Right renal cortex interstitium (tissue), 3 donors: ENCODE measurements around the gene TSSK3. TPM values are rescaled to one million over a fixed set of nuclear protein-coding genes. Genes with fewer than 3 reads are reported as not detected.

ENCODE experiments used
- DNase-seq, 3 donors: peaks; one replicate each; pipeline ENCODE4 v3.0.0-alpha.2; 2013; ENCODE audit warnings: low read depth in 3 of 3, low spot score in 2 of 3
- polyA plus RNA-seq, 3 donors: library from polyadenylated mRNA; unstranded; fragments of 120-200 nt; gene quantifications; one replicate each; pipeline ENCODE4 v1.2.1, GENCODE V29; 2013; ENCODE audit not compliant: insufficient read length in 3 of 3

The TSSK3 gene, protein sequence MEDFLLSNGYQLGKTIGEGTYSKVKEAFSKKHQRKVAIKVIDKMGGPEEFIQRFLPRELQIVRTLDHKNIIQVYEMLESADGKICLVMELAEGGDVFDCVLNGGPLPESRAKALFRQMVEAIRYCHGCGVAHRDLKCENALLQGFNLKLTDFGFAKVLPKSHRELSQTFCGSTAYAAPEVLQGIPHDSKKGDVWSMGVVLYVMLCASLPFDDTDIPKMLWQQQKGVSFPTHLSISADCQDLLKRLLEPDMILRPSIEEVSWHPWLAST
- 1 to 10 TPM; 1.2 to 2.1 (median 1.3) TPM for polyA plus RNA-seq

DNA sequence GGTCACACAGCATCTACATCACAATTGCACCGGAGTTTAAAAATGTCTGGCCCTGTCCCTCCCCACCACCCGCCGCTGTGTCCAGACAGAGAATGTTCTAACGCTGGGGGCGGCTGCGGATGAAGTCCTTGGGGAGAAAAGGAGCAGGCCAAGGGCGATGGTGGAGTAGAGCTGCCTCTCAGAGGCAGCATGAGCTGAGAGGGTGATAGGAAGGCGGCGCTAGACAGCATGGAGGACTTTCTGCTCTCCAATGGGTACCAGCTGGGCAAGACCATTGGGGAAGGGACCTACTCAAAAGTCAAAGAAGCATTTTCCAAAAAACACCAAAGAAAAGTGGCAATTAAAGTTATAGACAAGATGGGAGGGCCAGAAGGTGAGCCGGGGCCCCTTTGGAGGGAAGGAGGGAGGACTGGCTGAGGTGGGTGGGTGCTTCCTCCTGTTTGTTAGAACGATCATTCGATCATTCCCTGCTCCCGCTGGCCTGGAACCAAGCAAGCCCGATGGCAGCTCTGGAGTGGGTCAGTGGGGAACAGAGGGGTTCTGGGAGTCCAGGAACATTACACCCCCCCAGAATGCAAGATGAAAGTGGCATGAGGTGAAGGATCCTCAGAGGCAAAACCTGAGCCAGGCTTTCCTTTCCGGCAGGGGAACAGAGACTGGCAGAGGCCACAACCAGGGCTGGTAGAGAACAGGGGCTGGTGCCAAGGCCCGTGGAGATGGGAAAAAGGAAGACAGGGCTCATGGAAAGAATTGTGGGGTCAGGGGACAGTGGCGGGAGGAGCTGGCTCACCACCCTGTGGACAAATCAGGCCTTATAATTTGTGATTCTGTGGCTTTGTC, at the start of gene TSSK3, which contains the start of gene FAM229A:
Gene TSSK3 (plus strand): TSS at position 66 of the 840 bp plus-strand sequence. CDS start 163 bp downstream, at position 229.
Gene FAM229A (minus strand): TSS at position 12 of the 840 bp plus-strand sequence. CDS start 394 bp downstream, outside the sequence.
- no peak for DNase-seq

DNA sequence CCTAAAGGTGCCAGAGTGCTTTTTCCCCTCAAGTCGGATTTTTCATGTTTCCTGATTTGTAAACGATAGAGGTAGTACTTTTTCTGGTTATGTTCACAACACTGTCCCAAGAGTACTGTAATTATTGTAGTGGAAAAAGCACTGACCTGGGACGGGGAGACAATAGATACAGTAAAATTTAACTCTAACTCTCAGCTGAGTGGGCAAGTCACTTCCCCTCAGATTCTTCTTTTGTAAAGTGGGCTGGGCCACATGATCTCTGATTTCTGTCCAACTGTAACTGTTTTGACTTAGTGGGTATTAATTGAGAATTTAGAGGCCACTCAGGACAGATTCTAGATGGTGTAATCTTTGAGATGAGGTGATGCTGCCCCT, 45.4 kb upstream of the TSSK3 start:
- no peak for DNase-seq

DNA sequence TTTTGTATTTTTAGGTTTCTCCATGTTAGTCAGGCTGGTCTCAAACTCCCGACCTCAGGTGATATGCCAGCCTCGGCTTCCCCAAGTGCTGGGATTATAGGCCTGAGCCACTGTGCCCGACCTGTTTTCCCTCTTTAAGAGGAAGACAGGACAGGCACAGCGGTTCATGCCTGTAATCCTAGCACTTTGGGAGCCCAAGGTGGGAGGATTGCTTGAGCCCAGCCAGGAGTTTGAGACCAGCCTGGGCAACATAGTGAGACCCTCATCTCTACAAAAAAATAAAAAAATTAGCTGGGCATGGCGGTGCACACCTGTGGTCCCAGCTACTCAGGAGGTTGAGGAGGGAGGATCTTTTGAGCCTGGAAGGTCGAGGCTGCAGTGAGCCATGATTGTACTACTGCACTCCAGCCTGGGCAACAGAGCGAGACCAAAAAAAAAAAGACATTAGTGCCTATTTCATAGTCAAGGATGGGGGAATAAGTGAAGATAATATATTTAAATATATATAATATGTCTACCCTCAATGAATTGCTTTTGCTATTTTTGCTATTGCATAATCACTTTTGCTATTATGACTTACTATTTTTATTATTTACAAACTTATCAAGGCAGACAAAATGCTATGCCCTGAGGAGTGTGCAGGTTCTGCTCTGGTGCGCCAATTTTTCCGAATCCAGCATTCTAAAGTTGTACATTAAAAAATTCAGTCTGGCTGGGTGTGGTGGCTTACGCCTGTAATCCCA, 44.0 kb upstream of the TSSK3 start:
- no peak for DNase-seq

DNA sequence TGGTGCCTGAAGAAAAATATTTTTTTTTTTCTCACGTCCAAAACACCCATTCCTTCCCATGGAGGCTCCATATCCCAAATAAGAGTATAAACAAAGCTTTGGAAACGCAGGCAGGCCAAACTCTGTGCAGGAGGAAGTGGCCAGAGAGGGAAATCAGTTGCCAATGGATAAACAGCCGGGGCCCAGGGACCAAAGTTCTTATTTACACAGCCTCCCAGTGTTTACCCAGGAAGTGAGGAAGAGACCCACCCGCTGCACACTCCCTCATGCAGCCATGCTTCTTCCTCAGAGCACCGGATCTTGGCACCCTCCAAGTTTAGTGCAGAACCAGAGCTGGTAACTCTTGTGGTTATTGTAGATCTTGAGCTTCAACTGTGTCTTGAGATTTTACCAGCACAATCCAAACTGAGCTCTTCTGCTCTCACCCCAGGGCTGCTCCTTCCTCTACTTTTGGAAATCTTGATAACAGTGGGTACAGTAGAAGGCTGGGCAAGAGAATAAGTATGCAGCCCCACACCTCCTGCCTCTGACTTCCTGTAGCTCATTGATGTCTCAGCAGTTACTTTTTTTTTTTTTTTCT, 40.5 kb upstream of the TSSK3 start:
- DNase-seq, result no peak

DNA sequence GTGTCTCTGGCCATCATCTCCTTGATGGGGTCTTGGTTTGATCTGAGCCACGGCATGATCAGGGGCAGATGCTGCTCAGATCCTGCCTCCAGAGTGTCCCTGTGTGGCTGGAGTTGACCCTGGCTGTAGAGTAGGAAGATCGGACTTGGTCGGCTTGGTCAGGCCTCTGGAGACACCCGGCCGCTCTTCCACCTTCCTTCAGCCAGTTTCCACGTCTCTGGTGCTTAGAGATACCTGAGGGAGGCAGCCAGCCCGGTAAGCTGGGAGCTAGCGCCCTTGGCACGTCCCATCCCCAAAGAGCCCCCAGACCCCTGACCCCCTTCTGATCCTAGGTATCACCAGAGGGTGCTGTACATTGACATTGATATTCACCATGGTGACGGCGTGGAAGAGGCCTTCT, 35.1 kb upstream of the TSSK3 start:
- no peak for DNase-seq

DNA sequence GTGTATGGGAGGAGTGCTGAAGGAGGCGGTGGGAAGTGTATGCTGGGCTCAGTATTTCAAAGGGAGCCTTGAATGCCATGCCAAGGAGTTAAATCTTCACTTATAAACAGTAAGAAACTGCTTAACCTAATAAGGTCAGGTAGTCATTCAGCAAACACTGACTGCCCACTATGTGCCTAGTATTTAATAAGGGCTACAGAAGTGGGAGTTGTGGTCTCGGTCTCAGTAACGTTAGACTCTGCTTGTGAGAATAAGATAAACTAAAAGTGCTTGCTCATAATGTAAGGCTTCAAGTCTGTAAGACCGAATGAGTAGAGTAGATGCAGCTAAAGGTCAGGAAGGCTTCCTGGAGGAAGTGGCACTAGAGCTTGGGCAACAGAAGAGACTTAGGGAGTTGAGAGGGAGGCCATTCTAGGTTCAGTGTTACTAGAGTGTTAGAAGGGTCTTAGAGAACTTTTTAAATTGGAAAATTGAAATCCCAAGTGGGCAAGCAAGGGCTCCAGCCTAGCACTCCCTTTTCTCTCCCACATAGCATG, 32.3 kb upstream of the TSSK3 start:
- no peak for DNase-seq

DNA sequence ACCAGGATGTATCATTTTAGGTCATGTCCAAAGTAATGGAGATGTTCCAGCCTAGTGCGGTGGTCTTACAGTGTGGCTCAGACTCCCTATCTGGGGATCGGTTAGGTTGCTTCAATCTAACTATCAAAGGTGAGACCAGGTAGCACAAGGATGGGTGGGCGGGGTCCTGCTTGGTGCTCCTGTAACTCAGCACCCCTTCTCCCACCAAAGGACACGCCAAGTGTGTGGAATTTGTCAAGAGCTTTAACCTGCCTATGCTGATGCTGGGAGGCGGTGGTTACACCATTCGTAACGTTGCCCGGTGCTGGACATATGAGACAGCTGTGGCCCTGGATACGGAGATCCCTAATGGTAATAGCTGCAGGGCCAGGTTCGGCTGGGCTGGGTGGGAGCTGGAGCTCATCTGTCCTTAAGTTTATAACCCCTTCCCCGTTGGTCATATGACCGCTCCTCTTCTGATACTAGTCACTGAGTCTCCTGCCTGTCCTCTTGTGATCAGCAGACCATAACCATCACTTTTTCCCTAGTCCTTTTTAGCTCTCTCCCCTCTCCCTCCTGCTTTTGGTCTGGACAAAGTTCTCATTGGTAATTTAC, 31.7 kb upstream of the TSSK3 start:
- DNase-seq, result no peak

DNA sequence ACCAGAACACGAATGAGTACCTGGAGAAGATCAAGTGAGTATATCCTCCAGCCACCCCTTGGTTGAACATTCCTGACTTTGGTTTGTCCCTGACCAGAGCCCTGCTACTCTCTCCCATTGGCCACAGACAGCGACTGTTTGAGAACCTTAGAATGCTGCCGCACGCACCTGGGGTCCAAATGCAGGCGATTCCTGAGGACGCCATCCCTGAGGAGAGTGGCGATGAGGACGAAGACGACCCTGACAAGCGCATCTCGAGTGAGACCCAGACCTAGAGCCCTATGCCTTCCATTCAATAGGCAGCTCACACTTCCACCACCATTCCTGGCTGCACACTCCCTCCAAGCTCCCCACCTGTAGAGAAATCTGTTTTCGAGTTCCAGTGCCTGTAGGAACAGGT, 30.8 kb upstream of the TSSK3 start:
- no peak for DNase-seq

DNA sequence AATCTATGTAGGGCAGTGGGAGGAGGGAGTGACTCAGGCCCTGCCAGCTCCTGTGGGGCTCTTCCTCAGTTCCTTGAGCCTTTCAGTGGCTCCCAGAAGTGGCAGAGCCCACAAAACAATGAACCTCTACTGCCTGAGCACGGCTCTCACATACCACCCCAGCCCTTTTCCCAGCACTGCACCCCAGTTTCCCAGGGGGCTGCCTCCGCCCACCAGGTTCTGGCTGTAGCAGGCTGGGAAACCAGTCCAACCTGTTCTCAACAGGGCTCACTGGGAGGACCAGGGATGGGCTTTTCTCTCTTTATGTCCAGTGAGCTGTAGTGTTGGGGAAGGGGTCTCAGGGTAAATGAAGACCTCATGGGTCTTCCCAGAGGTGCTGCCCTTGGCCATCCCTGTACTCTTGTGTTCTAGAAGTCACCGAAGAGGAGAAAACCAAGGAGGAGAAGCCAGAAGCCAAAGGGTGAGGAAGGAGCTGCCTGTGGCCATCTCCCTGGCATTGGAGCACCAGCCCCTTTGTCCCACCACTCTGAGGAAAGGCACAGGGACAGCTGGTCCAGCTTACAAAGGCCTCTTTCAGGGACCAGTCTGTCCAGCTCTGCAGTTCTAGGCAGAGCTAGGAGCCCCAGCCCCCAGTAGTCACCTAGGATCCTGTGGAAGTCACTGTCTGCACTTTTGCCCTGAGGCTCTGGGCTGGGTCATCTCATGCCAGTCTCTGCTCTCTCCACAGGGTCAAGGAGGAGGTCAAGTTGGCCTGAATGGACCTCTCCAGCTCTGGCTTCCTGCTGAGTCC, 29.9 kb upstream of the TSSK3 start:
- no peak for DNase-seq

DNA sequence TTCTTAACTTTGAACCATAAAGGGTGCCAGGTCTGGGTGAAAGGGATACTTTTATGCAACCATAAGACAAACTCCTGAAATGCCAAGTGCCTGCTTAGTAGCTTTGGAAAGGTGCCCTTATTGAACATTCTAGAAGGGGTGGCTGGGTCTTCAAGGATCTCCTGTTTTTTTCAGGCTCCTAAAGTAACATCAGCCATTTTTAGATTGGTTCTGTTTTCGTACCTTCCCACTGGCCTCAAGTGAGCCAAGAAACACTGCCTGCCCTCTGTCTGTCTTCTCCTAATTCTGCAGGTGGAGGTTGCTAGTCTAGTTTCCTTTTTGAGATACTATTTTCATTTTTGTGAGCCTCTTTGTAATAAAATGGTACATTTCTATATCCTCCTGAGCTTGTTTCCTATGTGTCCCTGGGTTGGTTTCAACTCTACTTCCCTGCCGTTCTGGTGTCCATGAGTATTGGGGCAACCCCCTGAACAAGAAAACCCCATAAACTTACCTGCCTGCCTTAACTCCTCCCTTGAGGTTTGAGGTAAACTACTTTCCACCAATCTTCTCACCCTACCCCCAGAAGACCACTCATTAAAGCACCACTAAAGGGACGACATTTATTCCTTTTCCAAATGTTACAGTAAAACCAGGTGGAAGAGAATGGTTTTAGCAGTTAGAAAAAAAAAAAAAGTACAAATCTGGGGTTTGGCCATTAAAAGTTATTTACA, 28.9 kb upstream of the TSSK3 start:
- no peak for DNase-seq

DNA sequence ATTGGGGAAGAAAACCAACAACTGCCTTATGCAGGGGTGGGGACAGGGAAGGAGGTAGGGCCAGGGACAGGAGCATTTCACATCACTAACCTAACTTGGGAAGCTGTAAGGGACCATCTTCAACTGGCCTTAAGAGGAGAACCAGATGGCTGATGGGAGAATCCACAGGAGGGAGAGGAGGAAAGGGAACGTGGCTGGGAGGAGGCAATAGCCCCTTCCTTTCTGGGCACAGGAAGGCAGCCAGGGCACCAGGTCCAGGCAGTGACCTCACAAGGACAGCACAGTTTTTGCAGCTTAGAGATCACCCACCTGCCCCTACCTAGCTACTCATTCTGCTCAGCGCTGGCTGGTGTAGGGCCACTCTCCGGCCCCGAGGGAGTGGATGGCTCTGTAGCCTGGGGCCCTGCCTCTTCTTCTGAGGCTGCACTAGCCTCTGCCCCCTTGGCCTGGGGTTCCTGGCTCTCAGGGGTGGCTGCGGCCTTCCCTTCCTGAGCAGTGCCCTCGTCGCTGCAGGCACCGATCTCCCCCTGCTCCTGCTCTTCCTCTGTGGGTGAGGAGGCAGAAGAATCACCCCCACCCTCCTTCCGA, 28.0 kb upstream of the TSSK3 start:
- DNase-seq, result no peak

DNA sequence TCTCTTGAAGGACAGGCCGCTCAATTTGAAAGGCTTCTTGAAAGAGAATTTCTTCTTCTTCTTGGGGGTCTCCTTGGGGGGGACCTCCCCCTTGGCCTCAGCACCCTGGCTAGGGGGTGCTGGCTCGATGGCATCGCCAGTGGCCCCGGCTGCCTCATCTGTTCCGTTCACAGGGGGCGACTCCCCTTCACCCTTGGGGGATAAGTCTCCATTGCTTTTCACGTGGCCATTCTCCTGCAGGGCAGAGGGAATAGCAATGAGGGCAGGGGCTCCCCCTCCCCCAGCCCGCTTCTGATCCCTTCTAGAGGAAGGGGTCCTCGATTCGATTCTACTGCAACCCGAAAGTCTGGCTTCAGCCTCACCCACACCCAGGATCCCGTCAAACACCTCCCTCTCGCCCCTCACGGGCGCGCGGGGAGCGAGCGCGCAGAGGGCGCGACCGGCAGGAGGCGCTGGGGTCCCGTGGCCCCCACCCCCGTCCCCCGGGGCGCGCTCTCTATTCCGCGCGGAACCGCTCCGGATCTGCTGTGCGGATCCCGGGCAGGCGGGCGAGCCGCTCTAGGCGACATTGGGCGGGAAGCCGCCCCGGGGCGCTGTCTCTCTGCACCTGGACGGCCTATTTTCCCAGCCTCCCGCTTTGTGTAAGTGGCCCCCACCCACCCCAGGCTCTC, 27.3 kb upstream of the TSSK3 start:
- DNase-seq, result no peak

DNA sequence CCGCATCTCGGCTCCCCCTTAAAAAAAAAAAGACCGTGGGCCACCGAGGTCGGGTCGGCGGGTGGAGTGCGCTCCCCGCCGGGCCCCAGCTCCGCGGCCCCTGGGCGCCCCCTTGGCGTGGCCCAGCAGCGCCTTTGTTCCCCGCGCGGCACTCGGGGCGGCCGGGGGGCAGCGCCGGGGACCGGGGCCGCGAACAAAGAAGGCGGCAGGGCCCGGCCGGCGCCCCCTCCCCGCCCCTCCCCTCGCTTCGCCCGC, 26.9 kb upstream of the TSSK3 start:
- DNase-seq, result no peak

DNA sequence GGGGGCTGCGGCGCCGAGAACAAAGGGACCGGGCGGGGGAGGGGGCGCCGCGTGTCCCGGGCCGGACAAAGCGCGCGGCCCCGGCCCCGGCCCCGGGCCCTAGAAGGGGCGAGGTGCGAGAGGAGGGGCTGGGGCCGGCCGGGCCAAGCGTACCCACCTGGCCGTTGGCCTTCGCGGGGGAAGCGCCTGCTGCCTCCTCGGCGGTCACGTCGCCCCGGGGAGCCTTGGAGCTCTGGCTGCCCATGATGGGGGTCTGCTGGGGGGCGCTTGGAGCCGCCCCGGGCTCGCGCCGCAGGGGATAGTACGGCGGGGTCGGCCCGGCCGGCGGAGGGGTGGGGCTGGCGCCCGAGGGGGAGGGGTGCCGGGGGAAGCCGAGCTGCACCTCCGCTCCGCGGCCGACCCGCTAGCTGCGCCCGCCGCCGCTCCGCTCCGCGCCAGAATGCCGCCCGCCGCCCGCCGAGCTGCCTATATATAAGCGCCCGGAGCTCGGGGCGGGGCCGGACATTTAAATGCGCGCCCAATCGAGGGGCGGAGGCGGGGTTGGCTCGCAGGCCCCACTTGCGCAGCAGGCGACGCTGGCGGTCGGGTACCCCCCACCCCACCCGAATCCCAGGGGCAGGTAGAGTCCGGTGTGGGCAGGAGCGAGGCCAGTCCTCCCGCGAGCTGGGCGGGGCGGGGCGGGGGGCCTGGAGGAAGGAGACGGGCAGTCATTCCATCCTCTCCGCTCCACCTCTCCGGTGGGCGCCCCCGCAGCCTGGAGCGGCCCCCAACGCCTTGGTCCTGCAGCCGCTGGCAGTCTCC, 26.3 kb upstream of the TSSK3 start, which contains the start of gene MARCKSL1:
Gene MARCKSL1 (minus strand): TSS at position 444 of the 801 bp plus-strand sequence. CDS start 200 bp downstream, at position 244.
- peak in 2 of 3 donors; percentile 65 to 66 for DNase-seq

DNA sequence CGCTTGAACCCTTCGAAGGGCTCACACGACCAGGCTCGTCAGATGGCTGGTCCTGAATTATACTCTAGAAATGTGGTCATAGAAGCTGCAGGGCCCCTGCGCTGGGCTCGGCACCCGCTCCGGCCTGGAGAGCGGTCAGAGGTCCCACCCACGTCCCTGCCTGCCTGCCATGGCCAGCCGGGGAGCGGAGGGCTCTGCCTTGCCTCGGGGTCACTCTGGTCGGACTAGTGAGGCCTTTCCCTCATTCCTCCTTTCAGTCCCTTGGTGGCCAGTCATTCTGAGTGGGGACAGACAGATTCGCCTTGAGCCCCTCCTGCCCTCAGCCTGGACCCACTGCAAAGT, 25.8 kb upstream of the TSSK3 start:
- no peak for DNase-seq

DNA sequence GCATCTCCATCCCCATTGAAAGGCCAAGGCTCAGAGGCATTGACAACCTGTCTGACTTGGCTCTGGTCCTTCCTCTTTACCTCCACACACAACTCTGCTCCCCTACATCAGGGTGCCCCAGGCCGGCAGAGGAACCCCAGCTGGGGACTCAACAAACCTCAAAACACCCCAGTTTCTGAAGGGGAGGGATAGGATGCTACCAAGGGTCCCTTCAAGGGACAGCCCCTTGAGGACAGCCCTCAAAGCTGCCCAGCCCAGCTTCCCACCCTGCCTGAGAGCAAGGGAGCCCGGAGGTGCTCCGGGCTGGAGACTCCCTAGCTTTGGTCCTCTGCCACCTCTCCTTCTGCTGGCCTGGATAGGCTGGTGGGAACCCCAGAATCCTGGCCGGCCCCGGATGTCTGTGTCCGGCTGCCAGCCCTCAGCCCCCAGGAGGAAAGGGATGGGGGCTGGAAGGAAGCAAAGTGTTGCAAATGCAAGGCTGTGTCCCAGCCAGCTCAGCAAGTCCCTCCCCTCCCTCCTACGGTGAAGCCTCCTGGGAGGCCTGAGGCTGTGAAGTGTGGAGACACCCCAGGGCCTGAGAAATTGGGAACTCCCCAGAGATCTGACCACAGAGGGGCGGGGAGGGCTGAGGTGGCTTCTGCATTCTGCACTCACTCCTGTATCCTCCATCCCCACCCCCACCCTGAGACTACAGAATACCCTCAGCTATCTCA, 25.2 kb upstream of the TSSK3 start:
- no peak for DNase-seq
